Natural killer cell (primary cell): ENCODE data around the gene TOX4. TPM values are rescaled to one million over a fixed set of nuclear protein-coding genes. Genes with fewer than 3 reads are reported as not detected.

ENCODE experiments used
- ATAC-seq, 3 donors: fragments of 150-1000 bp in 2 of 3; fragments of 200-7000 bp in 1 of 3; cut with Tn5 transposase; 1 replicate in 1 of 3; 2 replicates in 2 of 3; pipeline ENCODE4 v1.10.0; 2021; ENCODE audit warnings: mild to moderate bottlenecking in 2 of 3, moderate library complexity in 2 of 3
- DNase-seq, 2 donors: peaks; one replicate each; pipeline versions ENCODE4 v3.0.0 to v3.0.0-alpha.2; 2013 to 2021; ENCODE audit warnings: mixed read lengths in 1 of 2
- H3K27ac ChIP-seq: one replicate; pipeline ENCODE4 v1.5.1; 2013; ENCODE audit warnings: mild to moderate bottlenecking, low read length
- H3K27me3 ChIP-seq: one replicate; pipeline ENCODE4 v1.6.1; 2013; ENCODE audit warnings: low read length; ENCODE audit not compliant: control insufficient read depth, insufficient read depth
- H3K36me3 ChIP-seq: one replicate; pipeline ENCODE4 v1.6.1; 2013; ENCODE audit warnings: low read length; ENCODE audit not compliant: control insufficient read depth, insufficient read depth
- H3K4me1 ChIP-seq: one replicate; pipeline ENCODE4 v1.6.1; 2013; ENCODE audit warnings: low read length; ENCODE audit not compliant: control insufficient read depth, insufficient read depth
- H3K4me3 ChIP-seq: one replicate; pipeline ENCODE4 v1.5.1; 2013; ENCODE audit warnings: low read length
- H3K9me3 ChIP-seq: one replicate; pipeline ENCODE4 v1.6.1; 2013; ENCODE audit warnings: low read length; ENCODE audit not compliant: control insufficient read depth, insufficient read depth
- H3K27ac Mint-ChIP-seq, 2 donors: one replicate each; pipeline ENCODE4 v1.8.0; 2022; ENCODE audit warnings: mild to moderate bottlenecking in 2 of 2, mixed read lengths in 2 of 2, moderate library complexity in 1 of 2
- H3K27me3 Mint-ChIP-seq, 2 donors: one replicate each; pipeline ENCODE4 v1.8.0; 2022; ENCODE audit warnings: low read depth in 2 of 2, mixed read lengths in 2 of 2
- H3K36me3 Mint-ChIP-seq: one replicate; pipeline ENCODE4 v1.8.0; 2022; ENCODE audit warnings: mixed read lengths
- H3K4me1 Mint-ChIP-seq, 2 donors: one replicate each; pipeline ENCODE4 v1.8.0; 2022; ENCODE audit warnings: mixed read lengths in 2 of 2
- H3K4me3 Mint-ChIP-seq: one replicate; pipeline ENCODE4 v1.8.0; 2022; ENCODE audit warnings: mild to moderate bottlenecking, moderate library complexity, mixed read lengths
- H3K9me3 Mint-ChIP-seq, 2 donors: one replicate each; pipeline ENCODE4 v1.8.0; 2022; ENCODE audit warnings: mixed read lengths in 2 of 2
- CTCF ChIP-seq: fragments of 200-600 bp; IDR thresholded peaks from one replicate; pipeline ENCODE4 v1.8.0; 2022; ENCODE audit warnings: antibody characterized with exemption
- WGBS: methylation state at CpG from one replicate; pipeline ENCODE4 v1.1.7; 2013; ENCODE audit warnings: missing lambda C conversion rate; ENCODE audit not compliant: insufficient coverage; 5-methylcytosine and 5-hydroxymethylcytosine counted together
- intact Hi-C: fragments of 100-400 bp; cut with micrococcal nuclease; formaldehyde crosslinking; loops from one replicate; pipeline ENCODE4 v1.14.2; 2022
- total RNA-seq, 4 donors: library from RNA; stranded (reverse); fragments of 120-200 nt in 1 of 4; gene quantifications; one replicate each; pipeline versions ENCODE4 v1.2.3 to v1.2.4, GENCODE V29; 2013 to 2022

The TOX4 gene
- total RNA-seq, 3 donors from 2014 or later (not counting 1 experiment from before 2014, with no cell fraction given) = 103 to 123 (median 123) TPM

DNA sequence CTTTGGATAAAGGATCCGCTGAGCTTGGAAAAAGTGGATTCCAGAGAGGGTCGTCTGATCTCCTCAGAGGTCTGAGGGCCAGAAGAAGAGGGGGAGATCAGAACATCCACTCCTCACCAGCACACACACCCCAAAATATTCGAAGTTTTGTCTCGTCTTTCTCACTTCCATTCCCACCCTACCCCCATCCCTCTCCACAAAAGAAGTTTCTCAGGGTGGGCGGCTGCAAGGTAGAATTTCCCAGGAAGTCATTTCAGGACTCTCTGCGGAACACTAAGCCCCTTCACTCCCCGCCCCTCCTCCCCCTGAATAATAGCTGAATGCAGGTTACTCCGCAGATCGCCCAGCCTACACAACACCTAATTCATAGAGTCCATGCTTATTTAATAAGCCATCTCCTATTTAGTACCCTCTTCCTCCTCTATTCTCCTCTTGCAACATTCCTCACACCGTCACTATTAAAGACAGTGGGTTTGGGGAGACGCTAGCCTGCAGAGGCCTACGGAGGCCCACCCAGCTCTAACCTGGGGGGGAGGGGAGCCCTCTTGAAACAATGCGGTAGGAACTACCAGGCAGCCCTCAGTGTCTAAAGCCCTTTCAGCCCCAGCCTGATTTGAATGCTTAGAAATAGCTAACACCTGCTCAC is 49.8 kb downstream of the TOX4 start:
- intact Hi-C loops = no loop called here
- no peaks in the 10 kb centered on the region for H3K9me3 Mint-ChIP-seq
- ATAC-seq = no peak
- Histone ChIP-seq H3K27ac (no peak overlapping the region), H3K27me3 (no peaks in the 10 kb centered on the region), H3K4me1 (peaks cover 19% of the 10 kb centered on the region), H3K9me3 (no peaks in the 10 kb centered on the region), H3K4me3 (peak overlapping the region; percentile 60), H3K36me3 (no peaks in the 10 kb centered on the region)
- H3K36me3 Mint-ChIP-seq = no peaks in the 10 kb centered on the region
- peaks cover 13 to 19% of the 10 kb centered on the region in 2 donors for H3K4me1 Mint-ChIP-seq
- peak overlapping the region; percentile 86 for H3K4me3 Mint-ChIP-seq
- peak overlapping the region in 1 of 2 donors; percentile 75 for H3K27ac Mint-ChIP-seq
- no peak for TF ChIP-seq CTCF
- no peaks in the 10 kb centered on the region for H3K27me3 Mint-ChIP-seq
- DNase-seq = no peak
- WGBS = 28% methylated on average over 11 of the region's 13 CpGs

DNA sequence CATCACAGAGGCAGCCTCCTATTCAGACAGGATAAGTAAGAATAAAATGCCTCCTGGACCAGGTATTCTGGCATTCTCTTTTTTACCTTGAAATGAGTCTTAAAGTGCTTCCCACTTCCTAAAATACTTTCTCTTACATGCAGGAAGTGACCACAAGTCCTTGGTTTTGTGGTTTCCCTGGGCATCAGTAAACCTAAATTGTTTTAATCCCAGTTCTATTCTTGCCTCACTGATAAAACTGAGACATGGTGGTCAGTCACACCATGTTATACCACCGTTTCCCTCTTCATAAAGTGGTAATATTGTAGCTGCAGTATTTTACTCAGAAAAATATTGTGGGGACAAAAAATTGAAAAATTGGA is 50.3 kb downstream of the TOX4 start:
- WGBS = no CpG with 5 or more reads among the region's 1 CpG
- no peak for ATAC-seq
- H3K36me3 ChIP-seq = no peaks in the 10 kb centered on the region

DNA sequence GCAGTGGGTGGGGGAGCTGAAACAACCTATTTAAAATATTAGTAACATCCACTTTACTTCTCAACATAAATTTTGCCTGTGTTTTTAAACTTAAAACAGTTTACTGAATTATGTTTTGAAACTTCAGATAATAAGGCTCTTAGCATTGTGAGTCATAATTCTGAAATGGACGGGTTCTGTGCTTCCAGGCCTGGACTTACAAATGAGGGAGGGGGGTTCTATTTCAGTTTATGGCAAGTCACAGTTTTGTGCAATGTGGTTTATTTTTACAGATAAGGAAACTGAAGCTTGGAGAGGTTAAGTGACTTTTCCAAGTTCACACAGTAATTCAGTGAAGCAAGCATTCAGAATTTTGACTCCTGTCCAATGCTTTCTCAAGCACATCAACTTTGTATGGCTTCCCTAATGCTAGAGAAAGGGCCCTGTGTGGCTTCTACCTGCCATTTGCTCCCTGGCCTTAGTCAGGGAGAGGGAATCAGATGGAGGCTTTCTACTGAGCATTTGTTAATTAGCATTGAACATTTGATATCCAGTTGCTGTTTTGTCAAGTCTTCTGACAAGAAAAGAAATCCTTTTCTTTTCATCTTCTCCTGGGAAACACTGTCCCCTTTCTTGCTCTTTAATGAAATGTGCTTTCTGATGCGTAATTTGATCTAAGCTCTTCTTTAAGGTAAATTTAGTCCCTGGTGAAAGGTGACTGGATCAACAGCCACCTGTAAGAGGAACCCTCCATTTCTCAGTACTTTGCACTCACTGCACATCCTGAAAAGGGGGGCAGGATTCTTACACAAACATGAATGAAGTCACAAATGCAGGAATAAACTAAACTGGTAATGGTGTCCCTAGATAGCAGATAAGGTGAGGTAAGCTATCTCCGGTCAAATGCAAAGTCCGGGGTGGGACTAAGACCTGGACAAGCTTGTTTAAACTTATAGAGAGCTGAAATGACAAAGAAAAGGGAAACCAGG is 51.7 kb downstream of the TOX4 start:
- no peaks in the 10 kb centered on the region for H3K36me3 ChIP-seq
- Mint-ChIP-seq H3K4me3 (peak overlapping the region; percentile 32), H3K27ac (no peak overlapping the region), H3K4me1 (peaks cover 13 to 19% of the 10 kb centered on the region in 2 donors), H3K9me3 (no peaks in the 10 kb centered on the region), H3K36me3 (no peaks in the 10 kb centered on the region), H3K27me3 (peaks cover 5 to 8% of the 10 kb centered on the region in 2 donors)
- no peak overlapping the region for H3K27ac ChIP-seq
- DNase-seq = no peak
- peaks cover 19% of the 10 kb centered on the region for H3K4me1 ChIP-seq
- no peaks in the 10 kb centered on the region for H3K9me3 ChIP-seq
- intact Hi-C loops = no loop called here
- no peak overlapping the region for H3K4me3 ChIP-seq
- whole genome bisulfite sequencing = 93% methylated on average over 4 of the region's 4 CpGs
- ATAC-seq = no peak
- no peak for TF ChIP-seq CTCF
- H3K27me3 ChIP-seq = no peaks in the 10 kb centered on the region

More for the DNA sequence above, 50.3 kb downstream of the TOX4 start:
- intact Hi-C loops = no loop called here
- peaks cover 0 to 4% of the 10 kb centered on the region in 2 donors for H3K27me3 Mint-ChIP-seq
- no peak for TF ChIP-seq CTCF
- no peaks in the 10 kb centered on the region for H3K36me3 Mint-ChIP-seq
- peaks cover 19% of the 10 kb centered on the region for H3K4me1 ChIP-seq
- no peaks in the 10 kb centered on the region for H3K27me3 ChIP-seq
- no peaks in the 10 kb centered on the region for H3K9me3 ChIP-seq
- H3K4me3 ChIP-seq = no peak overlapping the region
- DNase-seq = no peak
- no peak overlapping the region for H3K27ac ChIP-seq
- peak overlapping the region; percentile 86 for H3K4me3 Mint-ChIP-seq
- peaks cover 13 to 19% of the 10 kb centered on the region in 2 donors for H3K4me1 Mint-ChIP-seq
- no peaks in the 10 kb centered on the region for H3K9me3 Mint-ChIP-seq
- H3K27ac Mint-ChIP-seq = peak overlapping the region in 1 of 2 donors; percentile 75
